UCSD-AML1 (cell line): ENCODE data around the gene PDC.
"Not testable (repeated sequence)": the region's sequence is repeated elsewhere in the genome, so short reads cannot be mapped to it uniquely, and the experiment has no call there.

Experiments used
- DNase-seq: peaks from one replicate; lab custom pipeline; 2025; ENCODE audit not compliant: unreplicated experiment; lab: John Stamatoyannopoulos, UW

The PDC gene

GRCh38 chr1:186404454-186405051 lies 56.4 kb downstream of the PDC start:
- DNase-seq = no peak

- DNase-seq = no peak
Observed at GRCh38 chr1:186403632-186404031, 57.3 kb downstream of the PDC start.

- not testable (repeated sequence) for DNase-seq
Observed at GRCh38 chr1:186401446-186401845, 59.5 kb downstream of the PDC start.
